NT2/D1 (cell line): ENCODE data around the gene NEUROD6.

Source experiments
- DNase-seq: peaks from one replicate; pipeline ENCODE4 v3.0.0-alpha.2; 2011; ENCODE audit warnings: low read depth, low spot score
- H3K27me3 ChIP-seq: 2 replicates; pipeline ENCODE4 v1.6.0; 2011; ENCODE audit warnings: mild to moderate bottlenecking; ENCODE audit not compliant: insufficient read length, insufficient read depth
- H3K36me3 ChIP-seq: 2 replicates; pipeline ENCODE4 v1.6.1; 2011; ENCODE audit warnings: mild to moderate bottlenecking, low read length, mixed read lengths; ENCODE audit not compliant: insufficient read depth, insufficient read length
- H3K4me1 ChIP-seq: 2 replicates; pipeline ENCODE4 v1.5.1; 2011; ENCODE audit not compliant: insufficient read depth, insufficient read length
- H3K4me3 ChIP-seq: 2 replicates; pipeline ENCODE4 v1.5.1; 2011; ENCODE audit warnings: low read depth; ENCODE audit not compliant: insufficient read length
- H3K9ac ChIP-seq: 2 replicates; pipeline ENCODE4 v1.6.0; 2011; ENCODE audit warnings: low read depth; ENCODE audit not compliant: insufficient read length
- H3K9me3 ChIP-seq: 2 replicates; pipeline ENCODE4 v1.5.1; 2011; ENCODE audit warnings: mild to moderate bottlenecking, low read length; ENCODE audit not compliant: insufficient read depth
- SUZ12 ChIP-seq: IDR thresholded peaks from 2 replicates; pipeline ENCODE4 v1.6.1; 2011; ENCODE audit not compliant: insufficient read length, insufficient read depth; ENCODE audit errors: extremely low read depth
- YY1 ChIP-seq: IDR thresholded peaks from 2 replicates; pipeline ENCODE4 v1.6.1; 2011; ENCODE audit not compliant: insufficient read length, insufficient read depth
- ZNF274 ChIP-seq: IDR thresholded peaks from 2 replicates; pipeline ENCODE4 v1.6.1; 2011; ENCODE audit warnings: mild to moderate bottlenecking, low read depth, low read length

NEUROD6 gene

GRCh38 chr7:31305260-31305659 lies 35.3 kb downstream of the NEUROD6 start:
- Histone ChIP-seq H3K9me3 (no peaks in the 10 kb centered on the region), H3K36me3 (no peaks in the 10 kb centered on the region), H3K9ac (no peak overlapping the region), H3K4me1 (no peaks in the 10 kb centered on the region), H3K4me3 (no peak overlapping the region), H3K27me3 (no peaks in the 10 kb centered on the region)
- TF ChIP-seq YY1 (no peak), SUZ12 (no peak), ZNF274 (no peak)
- DNase-seq, result no peak

GRCh38 chr7:31304446-31304845 lies 36.1 kb downstream of the NEUROD6 start:
- Histone ChIP-seq H3K9me3 (no peaks in the 10 kb centered on the region), H3K9ac (no peak overlapping the region), H3K4me1 (no peaks in the 10 kb centered on the region), H3K27me3 (no peaks in the 10 kb centered on the region), H3K36me3 (no peaks in the 10 kb centered on the region), H3K4me3 (no peak overlapping the region)
- no peak for DNase-seq
- TF ChIP-seq ZNF274 (no peak), SUZ12 (no peak), YY1 (no peak)

- H3K4me1 ChIP-seq, result no peaks in the 10 kb centered on the region
- H3K4me3 ChIP-seq, result no peak overlapping the region
- no peaks in the 10 kb centered on the region for H3K27me3 ChIP-seq
- H3K36me3 ChIP-seq, result no peaks in the 10 kb centered on the region
- no peaks in the 10 kb centered on the region for H3K9me3 ChIP-seq
- no peak for DNase-seq
- TF ChIP-seq SUZ12 (no peak), ZNF274 (no peak), YY1 (no peak)
- no peak overlapping the region for H3K9ac ChIP-seq
Observed at GRCh38 chr7:31302356-31302755, 38.2 kb downstream of the NEUROD6 start.

GRCh38 chr7:31299336-31299735 lies 41.2 kb downstream of the NEUROD6 start:
- no peaks in the 10 kb centered on the region for H3K27me3 ChIP-seq
- DNase-seq, result no peak
- H3K4me1 ChIP-seq, result no peaks in the 10 kb centered on the region
- H3K9ac ChIP-seq, result no peak overlapping the region
- no peak overlapping the region for H3K4me3 ChIP-seq
- H3K9me3 ChIP-seq, result no peaks in the 10 kb centered on the region
- TF ChIP-seq SUZ12 (no peak), YY1 (no peak), ZNF274 (no peak)
- H3K36me3 ChIP-seq, result no peaks in the 10 kb centered on the region

- Histone ChIP-seq H3K4me1 (no peaks in the 10 kb centered on the region), H3K36me3 (no peaks in the 10 kb centered on the region), H3K27me3 (no peaks in the 10 kb centered on the region), H3K4me3 (no peak overlapping the region), H3K9ac (no peak overlapping the region), H3K9me3 (no peaks in the 10 kb centered on the region)
- DNase-seq, result no peak
- TF ChIP-seq ZNF274, result no peak
- no peak for TF ChIP-seq SUZ12
- TF ChIP-seq YY1, result no peak
Observed at GRCh38 chr7:31290601-31291000, 49.9 kb downstream of the NEUROD6 start.
